OCI-LY3 (cell line): Measurements from ENCODE around the gene C1D.

Experiments
- EZH2phosphoT487 ChIP-seq: fragments of 200-600 bp; shearing (Covaris generic); IDR thresholded peaks from 2 replicates; pipeline ENCODE4 v1.6.1; 2018; ENCODE audit warnings: antibody characterized with exemption, mixed run types, low read depth
- TF ChIP-seq, protein P1 (sequence below): fragments of 200-600, 300-600 bp; sonication (generic); IDR thresholded peaks from 2 replicates; pipeline ENCODE4 v1.5.1; 2014; ENCODE audit warnings: antibody characterized with exemption, low read length, low read depth

DNA sequence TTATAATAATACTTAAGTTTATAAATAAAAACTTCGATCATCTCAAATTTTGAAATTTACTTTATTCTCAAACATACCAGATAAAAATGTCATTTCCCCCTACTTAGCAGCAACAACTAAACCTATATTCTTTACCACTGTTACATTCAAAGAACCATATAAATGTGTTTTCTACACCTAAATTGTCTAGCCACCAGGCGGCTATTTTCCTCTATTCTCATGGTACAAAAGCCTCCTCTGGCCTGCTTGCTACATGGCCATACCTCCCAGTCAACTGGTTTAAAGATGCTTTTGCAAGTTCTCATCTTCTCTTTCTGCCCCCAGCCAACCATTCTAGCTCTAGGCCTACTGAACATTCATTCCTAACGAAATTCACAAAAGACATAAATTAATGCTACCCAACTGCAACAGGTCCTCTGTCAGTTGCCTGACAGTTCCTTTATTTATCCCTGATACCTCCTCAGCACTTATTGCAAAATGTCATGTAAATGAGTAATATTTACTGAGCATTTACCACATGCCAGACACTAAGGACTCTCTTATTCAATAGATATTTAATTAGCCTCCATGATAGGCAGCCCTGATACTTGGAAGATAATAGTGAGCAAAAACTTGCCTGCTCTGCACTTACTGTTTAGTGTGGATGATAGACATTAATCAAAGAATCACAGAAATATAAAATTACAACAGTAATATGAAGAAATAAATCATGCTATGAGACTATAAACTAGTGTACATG is 5.0 kb downstream of the C1D start:
- TF ChIP-seq, protein P1, sequence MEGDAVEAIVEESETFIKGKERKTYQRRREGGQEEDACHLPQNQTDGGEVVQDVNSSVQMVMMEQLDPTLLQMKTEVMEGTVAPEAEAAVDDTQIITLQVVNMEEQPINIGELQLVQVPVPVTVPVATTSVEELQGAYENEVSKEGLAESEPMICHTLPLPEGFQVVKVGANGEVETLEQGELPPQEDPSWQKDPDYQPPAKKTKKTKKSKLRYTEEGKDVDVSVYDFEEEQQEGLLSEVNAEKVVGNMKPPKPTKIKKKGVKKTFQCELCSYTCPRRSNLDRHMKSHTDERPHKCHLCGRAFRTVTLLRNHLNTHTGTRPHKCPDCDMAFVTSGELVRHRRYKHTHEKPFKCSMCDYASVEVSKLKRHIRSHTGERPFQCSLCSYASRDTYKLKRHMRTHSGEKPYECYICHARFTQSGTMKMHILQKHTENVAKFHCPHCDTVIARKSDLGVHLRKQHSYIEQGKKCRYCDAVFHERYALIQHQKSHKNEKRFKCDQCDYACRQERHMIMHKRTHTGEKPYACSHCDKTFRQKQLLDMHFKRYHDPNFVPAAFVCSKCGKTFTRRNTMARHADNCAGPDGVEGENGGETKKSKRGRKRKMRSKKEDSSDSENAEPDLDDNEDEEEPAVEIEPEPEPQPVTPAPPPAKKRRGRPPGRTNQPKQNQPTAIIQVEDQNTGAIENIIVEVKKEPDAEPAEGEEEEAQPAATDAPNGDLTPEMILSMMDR: no peak
- TF ChIP-seq EZH2phosphoT487: no peak
